HG02938 (cell line): Measurements from ENCODE around the gene HBS1L.

ENCODE experiments used
- ATAC-seq: cut with Tn5 transposase; IDR thresholded peaks from one replicate; pipeline ENCODE4 v1.9.1; 2021; ENCODE audit warnings: mild to moderate bottlenecking, moderate library complexity; ENCODE audit not compliant: unreplicated experiment

The HBS1L gene

GRCh38 chr6:134921721-134922261 is 132.8 kb downstream of the HBS1L start:
- no peak for ATAC-seq

GRCh38 chr6:134921276-134921675 is 133.3 kb downstream of the HBS1L start:
- no peak for ATAC-seq

GRCh38 chr6:134920422-134920821 is 134.2 kb downstream of the HBS1L start:
- no peak for ATAC-seq

- ATAC-seq, result no peak
Measured at GRCh38 chr6:134918418-134918961, 136.1 kb downstream of the HBS1L start.

- no peak for ATAC-seq
Measured at GRCh38 chr6:134911547-134911946, 143.1 kb downstream of the HBS1L start.

- no peak for ATAC-seq
Measured at GRCh38 chr6:134910593-134910935, 144.1 kb downstream of the HBS1L start.
